ENCODE results near the gene OR52N5.

OR52N5 gene

DNA sequence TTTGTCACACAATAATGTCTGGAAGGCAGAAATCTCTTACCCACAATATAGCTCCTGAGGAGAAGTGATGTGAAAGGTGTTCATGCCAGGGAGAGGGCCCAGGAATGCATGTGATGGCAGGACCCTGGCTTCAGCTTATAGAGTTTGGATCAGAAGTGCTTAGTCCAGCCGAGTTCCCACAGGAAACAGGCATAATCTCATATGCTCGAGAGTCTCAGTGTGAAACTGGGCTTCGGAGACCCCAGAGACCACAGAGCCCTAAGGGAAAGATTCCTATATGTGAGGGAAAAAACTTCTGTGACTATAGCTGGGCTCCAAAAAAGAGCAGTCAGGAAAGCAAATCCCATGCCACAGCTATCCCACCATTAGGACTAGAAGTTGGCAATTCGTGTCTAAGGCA is at the start of gene OR52N5:
Gene OR52N5 (minus strand): TSS at position 101 of the 400 bp plus-strand sequence. CDS start 4,721 bp downstream, outside the sequence.
- no peak for DNase-seq

DNA sequence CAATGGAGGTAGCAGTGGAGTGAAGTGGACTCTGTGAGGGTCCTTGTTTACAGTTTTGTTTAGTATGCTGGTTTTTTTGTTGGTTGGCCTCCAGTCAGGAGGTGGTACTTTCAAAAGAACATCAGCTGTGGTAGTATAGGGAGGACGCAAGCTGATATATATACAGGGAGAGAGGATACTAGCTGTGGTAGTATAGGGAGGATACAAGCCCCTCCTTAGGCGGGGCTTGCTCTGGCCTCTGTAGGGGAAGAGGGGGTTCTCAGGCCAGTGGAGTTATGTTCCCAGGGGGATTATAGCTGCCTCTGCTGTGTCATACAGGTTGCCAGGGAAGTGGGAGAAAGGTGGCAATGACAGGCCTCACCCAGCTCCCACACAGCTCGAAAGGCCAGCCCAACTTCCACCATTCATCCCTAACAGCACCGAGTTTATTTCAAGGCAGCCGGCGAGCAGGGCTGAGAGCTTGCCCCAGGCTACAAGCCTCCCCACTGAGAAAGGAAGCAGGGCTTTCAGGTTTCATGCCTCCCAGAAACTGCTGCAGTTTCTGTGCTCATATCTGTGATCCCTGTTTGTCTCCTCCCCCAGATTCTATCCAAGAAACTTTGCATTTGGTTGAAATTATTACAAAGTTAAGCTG is 48.2 kb upstream of the OR52N5 start:
- no peak for DNase-seq

DNA sequence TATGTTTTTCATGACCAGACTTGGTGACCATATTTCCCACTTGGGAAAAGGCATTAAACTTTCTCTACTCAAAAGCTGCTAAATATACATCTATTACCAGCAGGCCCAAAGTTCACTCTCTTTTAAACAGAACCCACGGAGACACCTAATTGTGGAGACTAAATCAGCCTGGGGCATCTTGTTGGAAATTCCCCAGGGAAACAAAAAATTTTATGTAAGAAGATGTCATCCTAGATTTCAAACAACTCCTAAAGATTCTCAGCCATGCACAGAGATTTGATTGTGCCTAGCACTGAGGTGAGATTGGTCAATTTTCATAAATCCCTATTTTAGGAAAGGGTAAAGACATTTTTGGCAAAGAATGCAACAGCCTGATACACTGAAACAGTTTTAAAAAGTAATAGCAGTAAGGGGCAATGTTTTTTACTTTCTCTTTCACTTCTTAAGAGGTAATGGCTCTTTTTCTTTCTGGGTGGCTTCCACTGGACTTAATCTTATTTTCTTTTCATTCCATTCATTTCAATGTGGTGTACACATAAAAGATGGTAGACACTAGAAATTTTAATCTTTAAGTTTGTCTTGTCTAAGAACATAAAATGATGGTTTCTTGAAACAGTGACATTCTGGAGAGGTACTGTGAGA is 35.2 kb upstream of the OR52N5 start:
- DNase-seq: no peak

DNA sequence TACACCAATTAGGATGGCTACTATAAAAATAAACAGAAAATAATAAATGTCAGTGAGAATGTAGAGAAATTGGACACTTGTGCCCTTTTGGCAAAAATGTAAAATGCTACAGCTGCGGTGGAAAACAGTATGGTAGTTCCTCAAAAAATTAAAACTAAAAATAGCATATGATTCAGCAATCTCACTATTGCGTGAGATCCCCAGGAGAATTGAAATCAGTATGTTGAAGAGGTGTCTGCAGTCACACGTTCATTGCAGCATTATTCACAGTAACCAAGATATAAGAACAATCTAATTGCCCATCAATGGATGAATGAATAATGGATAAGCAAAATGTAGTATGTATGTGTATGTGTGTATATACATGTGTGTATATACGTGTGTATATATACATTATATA is 32.4 kb upstream of the OR52N5 start:
- peak; percentile 11 for DNase-seq

DNA sequence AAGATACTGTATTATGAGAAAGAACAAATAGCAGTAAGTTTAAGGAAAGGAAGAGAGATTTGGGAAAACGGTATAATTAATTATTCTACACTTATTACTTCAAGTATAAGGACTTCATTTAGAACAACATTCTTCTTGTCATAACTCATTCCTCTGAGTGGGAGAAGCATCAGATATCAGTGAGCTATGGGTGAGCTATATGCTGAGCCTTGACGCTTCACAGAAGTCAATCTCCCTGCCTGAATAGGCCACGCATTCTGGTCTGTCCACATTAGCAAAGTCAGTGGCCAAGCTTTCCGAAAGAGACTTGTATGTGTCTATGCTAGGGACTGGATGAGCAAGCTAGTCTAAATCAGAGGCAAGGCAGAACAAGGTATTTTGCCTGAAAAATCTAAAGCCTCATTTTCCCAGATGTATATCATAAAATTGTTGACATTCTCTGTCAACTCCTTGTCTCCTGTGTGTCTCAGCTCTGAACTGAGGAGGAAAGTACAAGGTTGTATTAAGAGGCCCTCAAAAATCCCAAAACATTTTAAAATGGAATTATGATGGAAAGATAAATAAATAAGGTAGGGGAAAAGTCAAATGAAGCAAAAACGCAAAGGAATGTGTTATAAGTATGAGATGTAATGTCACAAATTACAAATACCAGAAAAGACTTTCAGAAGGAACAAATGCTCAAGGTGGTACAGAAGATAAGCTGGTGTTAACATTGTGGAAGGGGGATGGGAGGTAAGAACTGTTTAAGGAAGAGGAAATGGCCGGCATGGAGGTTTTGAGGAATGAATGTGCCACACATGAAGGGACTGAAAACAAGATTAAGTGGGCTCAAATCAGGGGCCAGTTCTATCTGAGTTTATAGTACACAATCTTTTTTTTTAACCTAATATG is 27.0 kb upstream of the OR52N5 start:
- DNase-seq: no peak

DNA sequence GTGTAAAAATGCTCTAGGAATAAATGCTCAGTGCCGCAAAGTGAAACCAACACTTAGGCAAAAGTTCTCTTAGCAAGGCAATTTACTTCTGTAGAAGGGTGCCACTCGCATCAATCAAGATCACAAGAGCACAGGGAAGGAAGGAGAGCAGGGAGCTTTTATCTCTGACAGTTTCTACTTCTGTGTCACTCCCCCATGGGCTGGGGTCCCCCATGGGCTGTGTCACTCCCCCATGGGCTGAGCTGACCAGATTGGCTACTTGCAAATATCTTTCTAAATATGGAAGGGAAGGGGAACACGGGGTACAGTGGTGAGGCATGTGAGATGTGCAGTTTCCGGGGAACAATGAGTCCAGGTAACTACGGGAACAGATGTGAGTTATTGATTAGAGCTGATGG is 26.0 kb upstream of the OR52N5 start:
- no peak for DNase-seq

DNA sequence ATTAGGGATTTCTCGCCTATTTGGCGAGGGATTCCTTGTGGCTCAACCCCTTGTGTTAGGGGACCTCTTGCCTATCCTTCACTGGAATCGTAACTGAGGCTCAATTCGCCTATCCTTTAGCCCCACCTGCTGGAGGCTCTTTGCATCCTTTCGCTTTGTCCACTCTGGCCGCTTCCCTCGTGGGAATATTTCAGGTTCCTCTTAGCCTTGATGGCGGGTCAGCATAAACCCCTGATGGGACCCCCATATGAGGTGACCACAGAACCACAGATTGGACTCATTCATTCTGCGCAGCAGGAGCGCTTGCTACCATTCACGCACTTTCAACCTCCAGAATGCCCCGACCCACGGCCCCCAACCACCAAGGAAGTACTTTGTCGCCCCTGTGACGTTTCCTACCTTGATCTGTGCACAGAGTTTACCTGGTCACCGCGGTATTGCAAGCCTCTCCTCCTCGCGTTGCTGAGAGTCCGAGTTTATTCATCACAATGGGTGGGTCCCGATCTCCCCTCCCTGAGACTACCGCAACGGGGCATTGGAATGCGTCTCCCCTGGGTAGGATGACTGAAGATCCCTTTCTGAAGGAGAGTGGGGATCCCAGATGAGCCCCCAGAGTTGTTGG is 25.5 kb upstream of the OR52N5 start, which contains the start of gene OR52N2:
Gene OR52N2 (plus strand): TSS at position 425 of the 622 bp plus-strand sequence. CDS start 11,412 bp downstream, outside the sequence.
- DNase-seq: peak; percentile 1

DNA sequence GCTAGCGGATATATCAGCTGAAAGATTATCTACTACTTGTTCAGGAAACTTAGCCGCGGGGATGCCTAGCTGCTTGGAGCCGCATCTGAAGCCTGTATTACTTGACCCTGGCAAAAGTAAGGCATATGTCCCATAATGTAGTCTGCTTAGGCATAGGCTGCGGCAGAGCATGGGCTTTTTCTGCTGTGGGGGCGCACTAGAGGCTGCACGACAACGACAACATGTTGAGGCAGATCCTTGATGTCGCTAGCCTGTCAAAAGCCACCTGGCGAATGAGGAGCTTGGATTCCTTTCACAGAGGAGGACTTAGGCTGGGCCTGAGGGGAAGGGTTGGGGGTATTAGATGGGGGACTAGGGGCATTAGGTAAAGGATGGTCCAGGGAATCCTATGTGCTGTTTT is 24.4 kb upstream of the OR52N5 start:
- no peak for DNase-seq

DNA sequence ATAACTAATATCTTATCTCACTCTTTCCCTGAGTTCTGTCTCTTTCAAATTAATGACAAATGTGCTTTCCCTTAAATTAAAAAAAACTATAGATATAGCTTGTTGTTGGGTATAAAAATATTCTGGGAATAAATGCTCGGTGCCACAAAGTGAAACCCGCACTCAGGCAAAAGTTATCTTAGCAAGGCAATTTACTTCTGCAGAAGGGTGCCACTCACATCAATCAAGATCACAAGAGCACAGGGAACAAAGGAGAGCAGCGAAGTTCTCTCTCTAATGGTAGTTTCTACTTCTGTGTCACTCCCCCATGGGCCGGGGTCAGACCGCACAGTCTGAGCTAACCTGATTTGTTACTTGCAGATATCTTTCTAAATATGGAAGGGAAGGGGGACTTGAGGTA is 20.8 kb upstream of the OR52N5 start:
- DNase-seq: no peak

DNA sequence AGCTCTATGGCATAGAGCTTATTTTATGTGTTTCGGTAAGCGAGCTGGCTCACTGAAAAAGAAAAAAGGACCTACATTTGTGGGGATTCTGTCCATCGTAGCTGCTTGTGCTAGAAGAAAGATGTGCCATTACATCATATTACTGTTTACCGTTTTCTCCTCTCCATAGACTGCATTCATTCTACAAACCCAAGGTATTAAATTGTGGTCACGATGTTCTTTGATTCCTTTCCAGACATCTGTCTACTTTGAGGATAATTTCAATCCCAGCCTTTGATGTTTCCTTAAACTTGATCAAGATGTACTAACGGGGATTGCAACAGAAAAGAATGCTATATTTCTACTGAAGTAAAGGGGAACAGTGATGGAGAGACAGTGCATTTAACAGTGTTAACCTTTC is 13.4 kb upstream of the OR52N5 start:
- DNase-seq: no peak

DNA sequence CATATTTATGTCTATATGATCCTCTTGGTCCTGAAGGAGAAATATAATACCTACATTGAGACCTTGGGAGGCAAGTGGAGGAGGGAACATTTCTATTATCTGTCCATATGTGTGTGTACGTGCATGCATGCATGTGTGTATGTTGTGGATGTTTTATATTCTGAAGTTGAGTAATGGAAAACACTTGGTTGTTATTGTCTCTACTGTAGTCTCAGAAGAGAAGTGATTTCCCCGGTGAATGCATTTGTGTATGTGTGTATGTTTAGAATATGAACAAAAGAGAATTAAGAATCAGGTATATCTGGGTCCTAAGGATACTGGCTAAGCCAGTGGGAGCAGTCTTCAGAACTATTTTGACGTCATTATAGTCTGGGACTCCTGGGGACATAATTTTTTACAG is 8.0 kb upstream of the OR52N5 start, which contains the start of gene OR52N1:
Gene OR52N1 (minus strand): TSS at position 101 of the 400 bp plus-strand sequence. CDS start 2,449 bp downstream, outside the sequence.
- no peak for DNase-seq

DNA sequence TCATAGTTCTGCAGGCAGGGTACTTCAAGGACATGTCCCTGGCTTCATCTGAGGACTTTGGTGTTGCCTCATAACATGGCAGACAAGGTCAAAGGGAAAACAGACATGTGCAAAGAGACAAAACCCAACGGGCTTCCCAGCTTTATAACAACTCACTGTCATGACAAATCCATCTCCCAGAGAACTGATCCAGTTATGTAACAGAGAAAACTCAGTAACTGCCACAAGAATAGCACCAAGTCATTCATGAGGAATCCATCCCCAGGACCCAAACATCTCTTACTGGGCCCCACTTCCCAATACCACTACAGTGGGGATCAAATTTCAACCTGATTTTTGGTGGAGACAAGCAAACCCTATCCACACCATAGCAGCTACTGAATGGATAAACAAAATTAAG is 16.1 kb downstream of the OR52N5 start:
- DNase-seq: no peak

DNA sequence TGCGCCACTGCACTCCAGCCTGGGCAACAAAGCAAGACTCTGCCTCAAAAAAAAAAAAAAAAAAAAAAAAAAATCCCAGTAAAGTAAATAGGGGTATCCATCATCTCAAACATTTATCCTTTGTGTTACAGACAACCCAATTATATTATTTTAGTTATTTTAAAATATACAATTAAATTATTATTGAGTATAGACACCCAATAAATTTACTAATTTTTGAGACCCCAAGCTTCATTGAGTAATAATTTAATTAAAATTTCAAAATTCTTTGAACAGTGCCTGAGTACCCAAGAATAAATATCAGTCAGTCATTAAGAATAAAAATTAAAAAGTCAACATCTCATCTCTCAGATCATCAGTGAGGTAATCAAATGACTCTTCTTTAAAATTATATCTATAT is 29.2 kb downstream of the OR52N5 start, which contains the start of gene OR52N4:
Gene OR52N4 (plus strand): TSS at position 301 of the 400 bp plus-strand sequence. CDS start 498 bp downstream, outside the sequence.
- DNase-seq: no peak

DNA sequence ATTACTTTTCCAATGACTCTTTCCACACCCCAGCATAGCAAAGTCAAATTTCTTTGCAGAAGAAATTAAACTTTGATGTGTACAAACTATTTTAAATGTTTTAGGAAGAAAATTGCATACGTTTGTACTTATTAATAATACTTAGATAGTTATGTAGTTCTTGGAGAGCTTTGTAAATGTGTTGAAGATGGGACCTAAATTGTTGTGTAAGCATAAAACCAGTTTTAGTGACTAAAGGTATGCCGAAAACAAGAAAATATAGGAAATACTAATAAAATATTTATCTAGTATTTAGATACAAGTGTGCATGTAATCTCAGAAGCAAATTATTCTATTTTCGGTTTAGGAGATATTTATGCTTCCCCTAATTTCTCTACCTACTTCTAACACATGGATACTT is 33.3 kb downstream of the OR52N5 start:
- DNase-seq: no peak

DNA sequence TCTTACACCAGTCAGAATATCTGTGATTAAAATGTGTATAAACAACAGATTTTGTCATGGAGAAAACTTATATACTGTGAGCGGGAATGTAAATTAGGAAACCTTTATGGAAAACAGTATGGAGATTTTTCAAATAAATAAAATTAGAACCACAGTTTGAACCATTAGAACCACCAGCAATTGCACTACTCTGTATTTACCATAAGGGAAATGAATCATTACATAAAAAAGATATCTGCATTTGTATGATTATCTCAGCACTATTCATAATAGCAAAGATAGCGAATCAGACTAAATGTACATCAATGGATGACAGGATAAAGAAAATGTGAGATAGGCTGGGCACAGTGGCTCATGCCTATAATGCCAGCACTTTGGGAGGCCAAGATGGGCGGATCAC is 36.5 kb downstream of the OR52N5 start:
- DNase-seq: no peak

DNA sequence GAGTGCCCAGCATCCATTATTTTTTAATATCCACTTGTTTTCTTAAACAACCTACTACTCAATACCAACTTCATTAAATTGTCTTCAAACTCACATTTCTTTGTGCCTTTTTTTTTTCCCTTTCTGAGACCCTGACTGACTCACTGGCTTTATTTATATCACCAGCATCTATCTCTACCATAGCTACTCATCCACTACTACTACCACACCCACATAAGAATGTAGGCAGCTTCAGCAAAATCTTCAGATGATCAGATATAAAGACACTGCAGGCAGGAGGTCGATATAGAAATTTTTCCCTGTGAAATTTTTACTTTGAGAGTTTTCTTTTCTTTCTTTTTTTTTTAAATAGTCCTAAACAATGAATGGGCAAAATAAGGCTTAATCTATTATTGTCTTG is 44.7 kb downstream of the OR52N5 start:
- no peak for DNase-seq

DNA sequence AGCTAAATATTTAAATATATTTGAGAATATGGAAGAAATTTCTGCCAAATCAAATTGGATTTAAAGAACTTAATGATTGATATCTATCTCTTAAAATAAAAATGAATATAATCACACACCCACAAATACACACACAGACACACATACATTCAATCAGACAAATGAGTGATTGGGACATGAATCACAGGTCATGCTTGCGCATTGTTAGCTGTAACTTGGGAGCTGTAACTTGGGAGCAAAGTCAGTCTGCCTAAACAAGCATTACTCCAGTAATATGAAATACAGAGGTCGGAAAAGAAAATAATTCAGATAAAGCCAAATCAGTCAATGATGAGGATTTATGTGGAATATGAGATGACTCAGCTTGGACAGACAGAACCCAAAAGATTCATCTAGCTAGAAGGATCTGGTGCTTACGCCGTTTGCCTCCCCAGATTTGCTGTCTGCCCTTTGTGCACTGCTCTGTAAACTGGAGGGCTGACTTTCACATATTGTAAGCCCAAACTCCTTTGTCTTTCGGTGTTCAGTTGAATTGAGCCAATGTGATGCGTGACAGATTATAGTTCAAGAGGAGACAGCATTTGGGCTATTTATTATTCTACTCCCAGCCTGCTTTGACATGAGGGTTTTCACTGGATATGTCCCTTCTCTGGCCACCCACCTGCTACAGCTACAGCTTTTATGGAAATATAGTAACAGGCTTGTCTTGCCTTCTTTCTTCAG is 45.3 kb downstream of the OR52N5 start:
- no peak for DNase-seq

DNA sequence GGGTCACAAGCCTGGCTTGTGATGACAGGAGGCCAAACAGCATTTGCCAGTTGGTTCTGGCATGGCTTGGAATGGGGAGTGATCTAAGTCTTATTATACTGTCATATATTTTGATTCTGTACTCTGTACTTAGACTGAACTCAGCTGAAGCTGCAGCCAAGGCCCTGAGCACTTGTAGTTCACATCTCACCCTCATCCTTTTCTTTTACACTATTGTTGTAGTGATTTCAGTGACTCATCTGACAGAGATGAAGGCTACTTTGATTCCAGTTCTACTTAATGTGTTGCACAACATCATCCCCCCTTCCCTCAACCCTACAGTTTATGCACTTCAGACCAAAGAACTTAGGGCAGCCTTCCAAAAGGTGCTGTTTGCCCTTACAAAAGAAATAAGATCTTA is 46.1 kb downstream of the OR52N5 start:
- no peak for DNase-seq

DNA sequence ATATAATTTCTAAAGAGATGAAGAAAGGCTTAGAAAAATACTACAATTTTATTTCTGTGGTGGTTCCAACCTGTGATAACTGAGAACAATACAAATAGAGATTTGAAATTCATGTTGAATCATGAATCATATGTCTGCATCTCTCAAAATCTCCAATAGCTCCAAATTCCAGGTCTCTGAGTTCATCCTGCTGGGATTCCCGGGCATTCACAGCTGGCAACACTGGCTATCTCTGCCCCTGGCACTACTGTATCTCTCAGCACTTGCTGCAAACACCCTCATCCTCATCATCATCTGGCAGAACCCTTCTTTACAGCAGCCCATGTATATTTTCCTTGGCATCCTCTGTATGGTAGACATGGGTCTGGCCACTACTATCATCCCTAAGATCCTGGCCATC is 46.8 kb downstream of the OR52N5 start, which contains the start of gene OR56B1:
Gene OR56B1 (plus strand): TSS at position 53 of the 400 bp plus-strand sequence. CDS start 69 bp downstream, at position 122.
- no peak for DNase-seq

DNA sequence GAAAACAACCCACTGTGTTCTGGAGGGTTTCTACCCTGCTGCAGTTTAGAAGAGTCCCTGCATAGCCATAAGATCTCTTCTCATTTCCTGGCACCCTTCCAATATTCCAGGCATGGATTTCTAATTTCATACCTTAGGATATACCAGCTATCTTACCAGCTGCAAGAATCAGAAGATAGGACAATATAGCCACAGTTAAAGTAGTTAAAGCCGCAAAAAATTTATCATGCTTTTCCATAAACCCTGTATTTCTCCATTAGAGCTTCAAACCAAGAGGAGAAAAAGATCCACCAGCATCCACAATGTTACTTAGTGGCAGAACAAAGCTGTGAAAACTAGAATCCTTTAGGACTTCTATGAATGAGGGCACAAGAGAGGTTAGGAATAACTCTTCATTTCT is 55.5 kb downstream of the OR52N5 start:
- DNase-seq: no peak

DNA sequence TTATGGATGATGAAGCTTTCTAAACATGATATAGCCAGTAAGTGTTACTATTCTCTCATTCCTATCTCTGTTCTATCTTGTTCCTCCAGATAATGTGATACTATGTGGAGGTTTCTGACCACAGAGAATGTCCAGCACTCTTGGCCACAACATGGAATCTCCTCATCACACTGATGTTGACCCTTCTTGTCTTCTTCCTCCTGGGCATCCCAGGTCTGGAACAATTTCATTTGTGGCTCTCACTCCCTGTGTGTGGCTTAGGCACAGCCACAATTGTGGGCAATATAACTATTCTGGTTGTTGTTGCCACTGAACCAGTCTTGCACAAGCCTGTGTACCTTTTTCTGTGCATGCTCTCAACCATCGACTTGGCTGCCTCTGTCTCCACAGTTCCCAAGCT is 56.8 kb downstream of the OR52N5 start:
- no peak for DNase-seq

Data from GF-D8 (cell line).